ENCODE data around the gene ZNF679.
A peak's percentile ranks its signal among the peaks of the same experiment; 100 is the strongest.
"Not testable (repeated sequence)": the region's sequence is repeated elsewhere in the genome, so short reads cannot be mapped to it uniquely, and the experiment has no call there.

The ZNF679 gene

DNA sequence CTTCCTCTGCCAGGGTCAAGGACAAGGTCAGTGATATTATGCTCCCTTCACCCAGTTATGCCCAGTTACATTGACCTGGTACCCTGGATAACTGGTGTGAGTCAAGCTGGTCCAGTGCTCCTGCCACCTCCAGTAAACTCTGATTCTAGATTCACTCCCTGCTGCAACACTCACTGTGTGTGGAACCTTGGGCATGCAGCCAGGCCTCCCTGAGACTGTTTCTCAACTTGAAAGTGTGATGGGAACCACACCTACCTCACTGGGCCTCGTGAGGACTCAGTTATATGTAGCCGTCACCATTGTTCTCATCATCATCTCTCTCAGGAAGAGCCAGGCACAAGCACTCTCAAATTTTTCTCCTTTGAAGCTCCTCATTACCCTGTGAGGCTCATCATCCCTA lies 84.6 kb downstream of the ZNF679 start:
- FAIRE-seq, result no peak

GRCh38 chr7:64313740-64314491 lies 85.6 kb downstream of the ZNF679 start, which contains the start of gene ZNF736:
ZNF736 (plus strand) TSS chr7:64313961; CDS start chr7:64314151, 190 bp downstream.
- peak; percentile 98 for FAIRE-seq

GRCh38 chr7:64314566-64314965 lies 86.3 kb downstream of the ZNF679 start:
- FAIRE-seq, result no peak

GRCh38 chr7:64316031-64316742 lies 87.9 kb downstream of the ZNF679 start:
- FAIRE-seq, result not testable (repeated sequence)

Data from islet of Langerhans (tissue), 1 donor.